WI38 (cell line): ENCODE results near the gene B4GALT6.

Experiments used
- H3K4me3 ChIP-seq: 2 replicates; pipeline ENCODE4 v1.5.1; 2011; ENCODE audit warnings: low read depth, mild to moderate bottlenecking, control low read depth, low read length
- CTCF ChIP-seq: IDR thresholded peaks from 2 replicates; pipeline ENCODE4 v1.5.1; 2012; ENCODE audit warnings: low read depth, mild to moderate bottlenecking, control low read depth, low read length

The B4GALT6 gene

GRCh38 chr18:31720867-31721266, 36.5 kb upstream of the B4GALT6 start:
- TF ChIP-seq CTCF: no peak

DNA sequence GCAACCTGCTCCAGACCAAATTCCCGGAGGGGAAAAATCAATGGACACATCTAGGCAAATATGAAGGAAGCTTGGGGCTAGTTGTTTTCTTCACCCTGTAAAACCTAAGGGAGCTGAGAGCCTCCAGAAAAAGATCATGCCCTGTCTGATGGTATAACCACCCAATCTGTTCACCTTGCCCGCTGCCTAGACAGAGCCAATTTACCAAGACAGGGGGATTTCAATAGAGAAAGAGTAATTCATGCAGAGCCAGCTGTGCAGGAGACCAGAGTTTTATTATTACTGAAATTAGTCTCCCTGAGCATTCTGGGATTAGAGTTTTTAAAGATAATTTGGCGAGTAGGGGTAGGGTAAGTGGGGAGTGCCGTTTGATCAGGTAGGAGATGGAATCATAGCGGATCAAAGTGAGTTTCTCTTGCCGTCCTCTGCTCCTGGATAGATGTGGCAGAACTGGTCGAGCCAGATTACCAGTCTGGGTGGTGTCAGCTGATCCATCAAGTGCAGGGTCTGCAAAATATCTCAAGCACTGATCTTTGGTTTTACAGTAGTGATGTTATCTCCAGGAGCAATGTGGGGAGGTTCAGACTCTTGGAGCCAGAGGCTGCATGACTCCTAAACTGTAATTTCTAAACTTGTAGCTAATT, 35.1 kb upstream of the B4GALT6 start:
- no peak for TF ChIP-seq CTCF

More at GRCh38 chr18:31720867-31721266, 36.5 kb upstream of the B4GALT6 start:
- no peak overlapping the region for H3K4me3 ChIP-seq

GRCh38 chr18:31718386-31718785, 34.0 kb upstream of the B4GALT6 start:
- TF ChIP-seq CTCF: no peak
- H3K4me3 ChIP-seq: no peak overlapping the region

More for the DNA sequence above, 35.1 kb upstream of the B4GALT6 start:
- H3K4me3 ChIP-seq: no peak overlapping the region

DNA sequence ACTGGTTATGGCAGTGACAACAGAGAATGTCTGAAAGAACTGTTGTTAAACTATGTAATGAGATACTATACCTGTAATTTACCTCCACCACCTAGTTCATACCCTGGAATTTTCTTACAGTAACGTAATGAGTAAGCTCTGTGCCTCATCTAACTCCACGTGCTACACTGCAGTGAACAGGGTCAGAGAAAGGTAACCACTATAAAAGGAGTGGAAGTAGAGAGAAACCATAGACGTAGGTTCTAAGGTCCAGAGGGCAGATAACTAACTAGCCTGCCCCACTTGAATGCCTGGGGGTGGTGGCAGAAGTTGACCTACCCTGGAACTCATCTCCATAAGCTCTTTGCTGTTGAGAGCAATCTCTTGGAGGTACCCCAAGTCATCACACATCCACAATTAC, 32.0 kb upstream of the B4GALT6 start:
- no peak overlapping the region for H3K4me3 ChIP-seq
- TF ChIP-seq CTCF: no peak

DNA sequence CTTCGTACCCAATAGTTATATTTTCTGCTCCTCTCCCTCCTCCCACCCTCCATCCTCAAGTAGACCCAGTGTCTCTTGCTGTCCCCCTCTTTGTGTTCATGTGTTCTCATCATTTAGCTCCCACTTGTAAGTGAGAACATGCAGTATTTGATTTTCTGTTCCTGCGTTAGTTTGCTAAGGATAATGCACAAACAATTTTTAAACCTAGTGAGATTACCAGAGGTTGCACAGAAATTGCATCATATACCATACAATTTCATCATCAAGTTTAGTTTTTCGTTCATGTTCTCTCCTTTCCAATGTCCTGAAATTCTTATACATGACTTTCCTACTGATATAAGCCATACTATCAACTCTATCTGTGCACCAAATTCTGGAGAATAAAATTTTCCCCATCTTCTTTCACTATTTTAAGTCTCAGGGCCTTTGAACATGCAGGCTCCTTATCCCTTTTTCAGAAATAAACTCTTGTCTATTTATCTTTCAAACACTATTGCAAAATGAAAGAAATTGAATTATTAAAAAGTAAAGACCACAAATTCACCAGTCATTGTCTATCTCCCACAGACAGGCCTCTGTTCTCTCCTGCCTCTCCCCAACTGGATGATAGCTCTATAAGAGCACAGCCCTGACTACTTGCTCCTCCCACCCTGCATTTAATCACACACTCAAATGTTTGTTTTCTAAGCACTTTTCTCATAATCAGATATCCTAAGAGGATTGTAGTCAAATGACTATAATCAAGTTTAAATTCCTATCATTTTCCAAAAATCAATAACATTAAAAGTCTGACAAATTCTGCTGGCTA, 27.2 kb upstream of the B4GALT6 start:
- H3K4me3 ChIP-seq: no peak overlapping the region

GRCh38 chr18:31710826-31711225, 26.4 kb upstream of the B4GALT6 start:
- no peak overlapping the region for H3K4me3 ChIP-seq
- no peak for TF ChIP-seq CTCF

More for the DNA sequence above, 27.2 kb upstream of the B4GALT6 start:
- TF ChIP-seq CTCF: no peak

- TF ChIP-seq CTCF: no peak
- no peak overlapping the region for H3K4me3 ChIP-seq
Measured at GRCh38 chr18:31707815-31708214, 23.4 kb upstream of the B4GALT6 start.
